MCF 10A (cell line): ENCODE results near the gene ZNF583. TPM values are rescaled to one million over a fixed set of nuclear protein-coding genes. Genes with fewer than 3 reads are reported as not detected.

ENCODE experiments used
- BruUV-seq: library from RNA; stranded (reverse); fragments of 400-500 nt; replicated peaks from 2 replicates; lab custom pipeline; 2021; lab: Mats Ljungman, UMichigan
- CTCF ChIA-PET: fragments of 300-600 bp; sonication (Branson Sonifier 250); formaldehyde crosslinking; extraction: SDS; loops from one replicate; lab custom pipeline; 2021; ENCODE audit warnings: antibody characterized with exemption, inconsistent platforms; lab: Yijun Ruan, JAX
- POLR2A ChIA-PET: fragments of 300-600, 350-650 bp; sonication (Branson Sonifier 250); formaldehyde crosslinking; extraction: SDS; loops from one replicate; lab custom pipeline; 2020; ENCODE audit warnings: antibody characterized with exemption, inconsistent platforms; lab: Yijun Ruan, JAX
- DNase-seq: peaks from one replicate; pipeline ENCODE4 v3.0.0-alpha.2; 2018; ENCODE audit not compliant: unreplicated experiment
- H3K27ac Mint-ChIP-seq: one replicate; pipeline ENCODE4 v1.8.0; 2022; ENCODE audit warnings: mild to moderate bottlenecking, low read depth, mixed read lengths; ENCODE audit not compliant: unreplicated experiment
- H3K27me3 Mint-ChIP-seq: one replicate; pipeline ENCODE4 v1.8.0; 2022; ENCODE audit warnings: mixed read lengths; ENCODE audit not compliant: insufficient read depth, unreplicated experiment
- H3K36me3 Mint-ChIP-seq: one replicate; pipeline ENCODE4 v1.8.0; 2022; ENCODE audit warnings: mild to moderate bottlenecking, moderate library complexity, mixed read lengths; ENCODE audit not compliant: insufficient read depth, unreplicated experiment
- H3K4me1 Mint-ChIP-seq: one replicate; pipeline ENCODE4 v1.8.0; 2022; ENCODE audit warnings: mixed read lengths; ENCODE audit not compliant: insufficient read depth, unreplicated experiment
- H3K4me3 Mint-ChIP-seq: one replicate; pipeline ENCODE4 v1.8.0; 2022; ENCODE audit warnings: mild to moderate bottlenecking, moderate library complexity, mixed read lengths; ENCODE audit not compliant: unreplicated experiment
- H3K9me3 Mint-ChIP-seq: one replicate; pipeline ENCODE4 v1.8.0; 2022; ENCODE audit warnings: mixed read lengths; ENCODE audit not compliant: unreplicated experiment
- intact Hi-C: fragments of 100-400 bp; cut with micrococcal nuclease; formaldehyde crosslinking; loops from 2 replicates; pipeline ENCODE4 v1.14.1; 2022
- total RNA-seq: library from RNA; stranded (reverse); gene quantifications from 2 replicates; pipeline ENCODE4 v1.2.3, GENCODE V29; 2022
- TF ChIP-seq, protein P1 (sequence below): fragments of 200-600 bp; IDR thresholded peaks from one replicate; pipeline ENCODE4 v1.8.0; 2022; ENCODE audit warnings: antibody characterized with exemption, mild to moderate bottlenecking; ENCODE audit not compliant: unreplicated experiment

The ZNF583 gene
- total RNA-seq, 1 experiment from 2014 or later, result 1.8 TPM

GRCh38 chr19:56398809-56399208 lies 5.3 kb upstream of the ZNF583 start:
- intact Hi-C loops, result no loop called here
- no peaks in the 10 kb centered on the region for H3K27me3 Mint-ChIP-seq
- no peak overlapping the region for H3K4me3 Mint-ChIP-seq
- DNase-seq, result no peak
- TF ChIP-seq, protein P1, sequence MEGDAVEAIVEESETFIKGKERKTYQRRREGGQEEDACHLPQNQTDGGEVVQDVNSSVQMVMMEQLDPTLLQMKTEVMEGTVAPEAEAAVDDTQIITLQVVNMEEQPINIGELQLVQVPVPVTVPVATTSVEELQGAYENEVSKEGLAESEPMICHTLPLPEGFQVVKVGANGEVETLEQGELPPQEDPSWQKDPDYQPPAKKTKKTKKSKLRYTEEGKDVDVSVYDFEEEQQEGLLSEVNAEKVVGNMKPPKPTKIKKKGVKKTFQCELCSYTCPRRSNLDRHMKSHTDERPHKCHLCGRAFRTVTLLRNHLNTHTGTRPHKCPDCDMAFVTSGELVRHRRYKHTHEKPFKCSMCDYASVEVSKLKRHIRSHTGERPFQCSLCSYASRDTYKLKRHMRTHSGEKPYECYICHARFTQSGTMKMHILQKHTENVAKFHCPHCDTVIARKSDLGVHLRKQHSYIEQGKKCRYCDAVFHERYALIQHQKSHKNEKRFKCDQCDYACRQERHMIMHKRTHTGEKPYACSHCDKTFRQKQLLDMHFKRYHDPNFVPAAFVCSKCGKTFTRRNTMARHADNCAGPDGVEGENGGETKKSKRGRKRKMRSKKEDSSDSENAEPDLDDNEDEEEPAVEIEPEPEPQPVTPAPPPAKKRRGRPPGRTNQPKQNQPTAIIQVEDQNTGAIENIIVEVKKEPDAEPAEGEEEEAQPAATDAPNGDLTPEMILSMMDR, result no peak
- no TSS peak for BruUV-seq
- ChIA-PET POLR2A (no interaction called here), CTCF (interaction anchor here (0.6 to 0.8 kb wide), 2 partner anchors 44 to 48 kb away, joined by 3 read pairs; no protein-coding TSS in a partner anchor)
- no peaks in the 10 kb centered on the region for H3K4me1 Mint-ChIP-seq
- no peak overlapping the region for H3K27ac Mint-ChIP-seq
- no peaks in the 10 kb centered on the region for H3K36me3 Mint-ChIP-seq
- H3K9me3 Mint-ChIP-seq, result peaks cover 60% of the 10 kb centered on the region

GRCh38 chr19:56400485-56400884 lies 3.6 kb upstream of the ZNF583 start:
- no peaks in the 10 kb centered on the region for H3K36me3 Mint-ChIP-seq
- no peak overlapping the region for H3K4me3 Mint-ChIP-seq
- intact Hi-C loops, result no loop called here
- H3K27me3 Mint-ChIP-seq, result no peaks in the 10 kb centered on the region
- ChIA-PET POLR2A (no interaction called here), CTCF (no interaction called here)
- BruUV-seq, result no TSS peak
- DNase-seq, result no peak
- TF ChIP-seq, protein P1, result no peak
- H3K4me1 Mint-ChIP-seq, result peaks cover 10% of the 10 kb centered on the region
- peaks cover 59% of the 10 kb centered on the region for H3K9me3 Mint-ChIP-seq
- H3K27ac Mint-ChIP-seq, result no peak overlapping the region

DNA sequence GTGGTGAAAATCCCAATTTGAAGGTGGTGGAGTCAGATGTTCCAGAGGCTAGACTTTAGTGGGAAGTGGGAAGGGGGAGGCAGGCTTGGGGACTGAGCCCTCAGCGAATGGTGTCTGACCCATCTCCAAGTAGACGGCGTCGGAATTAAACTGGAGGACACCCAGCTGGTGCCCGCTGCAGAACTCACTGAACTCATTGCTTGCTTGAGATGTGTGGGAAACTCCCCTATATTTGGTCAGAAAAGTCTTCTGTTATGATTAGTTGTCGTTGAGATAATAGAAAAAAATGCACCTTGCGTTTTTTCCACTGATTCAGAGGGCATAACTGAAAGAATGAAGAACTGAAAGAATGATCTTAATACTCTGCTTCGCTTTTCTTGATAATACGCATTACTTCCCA lies 871 bp upstream of the ZNF583 start:
- peaks cover 10% of the 10 kb centered on the region for H3K4me1 Mint-ChIP-seq
- TF ChIP-seq, protein P1, result no peak
- H3K9me3 Mint-ChIP-seq, result peaks cover 50% of the 10 kb centered on the region
- H3K36me3 Mint-ChIP-seq, result peaks cover 2% of the 10 kb centered on the region
- DNase-seq, result no peak
- intact Hi-C loops, result no loop called here
- no TSS peak for BruUV-seq
- no peaks in the 10 kb centered on the region for H3K27me3 Mint-ChIP-seq
- peak overlapping the region; percentile 72 for H3K4me3 Mint-ChIP-seq
- ChIA-PET CTCF (interaction anchor here (0.8 kb wide), 1 partner anchor 52 kb away, joined by 3 read pairs; no protein-coding TSS in a partner anchor), POLR2A (no interaction called here)
- H3K27ac Mint-ChIP-seq, result no peak overlapping the region

DNA sequence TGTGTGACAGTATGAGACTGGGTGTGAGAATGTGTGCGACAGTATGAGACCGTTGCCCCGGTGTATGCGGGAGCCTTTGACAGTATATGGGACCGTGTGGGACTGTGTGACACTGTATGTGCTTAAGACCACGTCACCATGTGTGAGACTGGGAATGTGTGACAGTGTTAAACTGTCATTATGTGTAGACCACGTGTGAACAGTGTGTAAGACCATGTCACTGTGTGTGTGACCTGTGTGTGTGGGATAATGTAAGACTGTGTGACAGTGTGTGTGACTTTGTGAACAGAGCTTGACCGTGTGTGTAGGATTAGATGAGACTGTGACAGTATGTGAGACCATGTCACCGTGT lies 549 bp downstream of the ZNF583 start:
- no peak for DNase-seq
- Mint-ChIP-seq H3K27ac (peak overlapping the region; percentile 40), H3K4me3 (peak overlapping the region; percentile 72), H3K36me3 (peaks cover 6% of the 10 kb centered on the region), H3K9me3 (peaks cover 50% of the 10 kb centered on the region), H3K4me1 (peaks cover 10% of the 10 kb centered on the region), H3K27me3 (no peaks in the 10 kb centered on the region)
- intact Hi-C loops, result no loop called here
- ChIA-PET POLR2A (no interaction called here), CTCF (no interaction called here)
- BruUV-seq, result TSS peak; percentile 58
- TF ChIP-seq, protein P1, result no peak
